Measurements from ENCODE around the gene STK26.

DNA sequence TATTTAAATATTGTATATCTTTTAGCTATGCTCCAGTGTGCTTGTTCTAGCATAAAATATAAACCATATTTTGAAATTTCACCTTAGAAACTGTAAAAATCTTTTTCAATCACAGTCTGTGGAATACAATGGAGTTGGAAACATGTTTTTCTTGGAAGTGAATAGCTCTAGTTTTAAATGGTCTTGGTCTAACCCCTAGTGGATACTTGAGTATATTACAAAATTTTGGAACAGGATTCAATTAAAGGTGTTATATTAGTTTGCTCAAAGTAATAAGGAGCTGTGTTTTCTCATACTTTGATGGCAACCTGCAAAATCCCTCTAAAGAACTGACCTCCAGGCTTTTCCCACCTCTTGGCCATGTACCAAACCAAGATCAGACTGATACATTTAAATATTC, 48.2 kb downstream of the STK26 start:
- TF ChIP-seq, protein P1, sequence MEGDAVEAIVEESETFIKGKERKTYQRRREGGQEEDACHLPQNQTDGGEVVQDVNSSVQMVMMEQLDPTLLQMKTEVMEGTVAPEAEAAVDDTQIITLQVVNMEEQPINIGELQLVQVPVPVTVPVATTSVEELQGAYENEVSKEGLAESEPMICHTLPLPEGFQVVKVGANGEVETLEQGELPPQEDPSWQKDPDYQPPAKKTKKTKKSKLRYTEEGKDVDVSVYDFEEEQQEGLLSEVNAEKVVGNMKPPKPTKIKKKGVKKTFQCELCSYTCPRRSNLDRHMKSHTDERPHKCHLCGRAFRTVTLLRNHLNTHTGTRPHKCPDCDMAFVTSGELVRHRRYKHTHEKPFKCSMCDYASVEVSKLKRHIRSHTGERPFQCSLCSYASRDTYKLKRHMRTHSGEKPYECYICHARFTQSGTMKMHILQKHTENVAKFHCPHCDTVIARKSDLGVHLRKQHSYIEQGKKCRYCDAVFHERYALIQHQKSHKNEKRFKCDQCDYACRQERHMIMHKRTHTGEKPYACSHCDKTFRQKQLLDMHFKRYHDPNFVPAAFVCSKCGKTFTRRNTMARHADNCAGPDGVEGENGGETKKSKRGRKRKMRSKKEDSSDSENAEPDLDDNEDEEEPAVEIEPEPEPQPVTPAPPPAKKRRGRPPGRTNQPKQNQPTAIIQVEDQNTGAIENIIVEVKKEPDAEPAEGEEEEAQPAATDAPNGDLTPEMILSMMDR (IDR thresholded peaks at IDR 0.05; ENCODE audit: poor library complexity, severe bottlenecking) = peak; percentile 38
- TF ChIP-seq EZH2 (IDR thresholded peaks at IDR 0.05; ENCODE audit: borderline replicate concordance, insufficient read depth, low read length, poor library complexity, severe bottlenecking) (no peak), POLR2AphosphoS5 (IDR thresholded peaks at IDR 0.05) (no peak), SMC3 (conservative IDR thresholded peaks at IDR 0.05; ENCODE audit: poor library complexity) (no peak), EP300 (conservative IDR thresholded peaks at IDR 0.05; ENCODE audit: poor library complexity, severe bottlenecking) (no peak), TAF1 (IDR thresholded peaks at IDR 0.05; ENCODE audit: low read depth) (no peak), RAD21 (conservative IDR thresholded peaks at IDR 0.05) (peak; percentile 42), MXI1 (conservative IDR thresholded peaks at IDR 0.05; ENCODE audit: poor library complexity, severe bottlenecking) (no peak)
- TF ChIP-seq, protein P2, sequence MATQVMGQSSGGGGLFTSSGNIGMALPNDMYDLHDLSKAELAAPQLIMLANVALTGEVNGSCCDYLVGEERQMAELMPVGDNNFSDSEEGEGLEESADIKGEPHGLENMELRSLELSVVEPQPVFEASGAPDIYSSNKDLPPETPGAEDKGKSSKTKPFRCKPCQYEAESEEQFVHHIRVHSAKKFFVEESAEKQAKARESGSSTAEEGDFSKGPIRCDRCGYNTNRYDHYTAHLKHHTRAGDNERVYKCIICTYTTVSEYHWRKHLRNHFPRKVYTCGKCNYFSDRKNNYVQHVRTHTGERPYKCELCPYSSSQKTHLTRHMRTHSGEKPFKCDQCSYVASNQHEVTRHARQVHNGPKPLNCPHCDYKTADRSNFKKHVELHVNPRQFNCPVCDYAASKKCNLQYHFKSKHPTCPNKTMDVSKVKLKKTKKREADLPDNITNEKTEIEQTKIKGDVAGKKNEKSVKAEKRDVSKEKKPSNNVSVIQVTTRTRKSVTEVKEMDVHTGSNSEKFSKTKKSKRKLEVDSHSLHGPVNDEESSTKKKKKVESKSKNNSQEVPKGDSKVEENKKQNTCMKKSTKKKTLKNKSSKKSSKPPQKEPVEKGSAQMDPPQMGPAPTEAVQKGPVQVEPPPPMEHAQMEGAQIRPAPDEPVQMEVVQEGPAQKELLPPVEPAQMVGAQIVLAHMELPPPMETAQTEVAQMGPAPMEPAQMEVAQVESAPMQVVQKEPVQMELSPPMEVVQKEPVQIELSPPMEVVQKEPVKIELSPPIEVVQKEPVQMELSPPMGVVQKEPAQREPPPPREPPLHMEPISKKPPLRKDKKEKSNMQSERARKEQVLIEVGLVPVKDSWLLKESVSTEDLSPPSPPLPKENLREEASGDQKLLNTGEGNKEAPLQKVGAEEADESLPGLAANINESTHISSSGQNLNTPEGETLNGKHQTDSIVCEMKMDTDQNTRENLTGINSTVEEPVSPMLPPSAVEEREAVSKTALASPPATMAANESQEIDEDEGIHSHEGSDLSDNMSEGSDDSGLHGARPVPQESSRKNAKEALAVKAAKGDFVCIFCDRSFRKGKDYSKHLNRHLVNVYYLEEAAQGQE (IDR thresholded peaks at IDR 0.05; ENCODE audit: borderline replicate concordance) = no peak
